OCI-LY7 (cell line): ENCODE results near the gene NLRC4.

Experiments
- EZH2phosphoT487 ChIP-seq: fragments of 200-600 bp; sonication (generic); IDR thresholded peaks from 2 replicates; pipeline ENCODE4 v1.6.1; 2018; ENCODE audit warnings: low read depth, borderline replicate concordance, mild to moderate bottlenecking, mixed run types, antibody characterized with exemption, low read length, moderate library complexity, mixed read lengths
- TF ChIP-seq, protein P1 (sequence below): fragments of 200-600 bp; sonication (generic); conservative IDR thresholded peaks from 2 replicates; pipeline ENCODE4 v1.5.1; 2014; ENCODE audit warnings: mild to moderate bottlenecking, antibody characterized with exemption, low read length, moderate library complexity, mixed read lengths

DNA sequence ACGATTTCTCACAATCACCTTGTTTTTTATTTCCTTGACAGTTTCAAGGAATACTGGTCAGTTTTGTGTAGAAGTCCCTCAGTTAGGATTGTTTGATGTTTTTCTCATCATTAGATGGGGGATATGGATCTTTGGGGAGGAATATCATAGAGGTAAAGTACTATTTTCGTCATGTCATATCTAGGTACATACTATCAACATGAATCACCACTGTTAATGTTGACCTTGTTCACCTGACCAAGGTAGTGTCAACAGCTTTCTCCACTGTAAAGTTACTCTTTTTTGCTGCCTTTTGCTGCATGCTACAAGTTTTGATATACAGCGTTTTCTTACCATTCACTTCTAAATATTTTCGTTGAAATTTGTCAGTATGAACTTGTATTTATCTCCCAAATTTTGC, 32.7 kb downstream of the NLRC4 start:
- TF ChIP-seq, protein P1, sequence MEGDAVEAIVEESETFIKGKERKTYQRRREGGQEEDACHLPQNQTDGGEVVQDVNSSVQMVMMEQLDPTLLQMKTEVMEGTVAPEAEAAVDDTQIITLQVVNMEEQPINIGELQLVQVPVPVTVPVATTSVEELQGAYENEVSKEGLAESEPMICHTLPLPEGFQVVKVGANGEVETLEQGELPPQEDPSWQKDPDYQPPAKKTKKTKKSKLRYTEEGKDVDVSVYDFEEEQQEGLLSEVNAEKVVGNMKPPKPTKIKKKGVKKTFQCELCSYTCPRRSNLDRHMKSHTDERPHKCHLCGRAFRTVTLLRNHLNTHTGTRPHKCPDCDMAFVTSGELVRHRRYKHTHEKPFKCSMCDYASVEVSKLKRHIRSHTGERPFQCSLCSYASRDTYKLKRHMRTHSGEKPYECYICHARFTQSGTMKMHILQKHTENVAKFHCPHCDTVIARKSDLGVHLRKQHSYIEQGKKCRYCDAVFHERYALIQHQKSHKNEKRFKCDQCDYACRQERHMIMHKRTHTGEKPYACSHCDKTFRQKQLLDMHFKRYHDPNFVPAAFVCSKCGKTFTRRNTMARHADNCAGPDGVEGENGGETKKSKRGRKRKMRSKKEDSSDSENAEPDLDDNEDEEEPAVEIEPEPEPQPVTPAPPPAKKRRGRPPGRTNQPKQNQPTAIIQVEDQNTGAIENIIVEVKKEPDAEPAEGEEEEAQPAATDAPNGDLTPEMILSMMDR, result no peak
- no peak for TF ChIP-seq EZH2phosphoT487
